ENCODE data around the gene DMTF1.
"Not testable (repeated sequence)": the region's sequence is repeated elsewhere in the genome, so short reads cannot be mapped to it uniquely, and the experiment has no call there.

The DMTF1 gene

DNA sequence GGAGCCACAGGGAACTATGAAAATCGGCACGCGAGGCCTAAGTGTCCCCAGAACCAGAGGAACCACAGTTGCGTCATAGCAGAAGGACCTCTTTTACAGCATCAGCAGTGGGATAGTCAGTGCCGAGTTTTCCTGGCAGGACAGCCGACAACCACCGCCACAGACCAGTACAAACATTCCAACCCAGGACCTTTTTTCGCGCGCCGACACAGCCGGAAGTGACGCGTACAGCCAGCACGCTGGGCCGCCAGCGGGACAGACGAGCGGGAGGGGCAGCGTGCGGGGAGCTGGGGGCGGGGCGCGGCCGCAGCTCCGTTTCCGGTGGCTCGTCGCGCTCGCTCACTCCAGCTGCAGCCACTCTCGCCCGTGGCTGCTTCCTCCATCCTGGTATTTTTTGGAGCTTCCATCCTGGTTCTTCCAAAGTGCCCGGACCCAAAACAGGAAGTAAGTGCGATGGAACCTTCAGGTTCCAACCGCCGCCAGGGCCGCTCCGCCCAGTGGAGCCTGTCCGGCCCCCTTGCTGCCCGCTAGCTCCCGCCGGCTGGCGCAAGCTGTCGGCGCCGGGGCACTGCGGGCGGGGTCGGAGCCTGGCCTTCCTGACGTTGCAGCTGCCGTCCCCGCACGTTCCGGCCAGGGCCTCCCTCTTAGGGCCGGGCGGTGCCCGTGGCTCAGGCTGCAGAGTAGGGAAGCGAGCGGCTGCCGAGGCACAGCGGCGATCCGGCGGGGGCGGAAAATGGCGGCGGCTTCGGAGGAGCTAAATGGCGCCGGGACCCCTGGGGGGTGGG is at the start of gene DMTF1:
TSS of gene DMTF1 (plus strand) at position 342 of the 785 bp plus-strand sequence. CDS start 12,489 bp downstream, outside the sequence.
- DNase-seq (ENCODE audit: low read depth in 2 of 3, low spot score in 2 of 3) = peak; percentile 71 to 78 (median 77)

- DNase-seq (ENCODE audit: low read depth in 2 of 3, low spot score in 2 of 3) = no peak
Observed at GRCh38 chr7:87105401-87105800, 46.9 kb upstream of the DMTF1 start.

GRCh38 chr7:87106974-87107612 is 45.2 kb upstream of the DMTF1 start:
- DNase-seq (ENCODE audit: low read depth in 2 of 3, low spot score in 2 of 3) = no peak

DNA sequence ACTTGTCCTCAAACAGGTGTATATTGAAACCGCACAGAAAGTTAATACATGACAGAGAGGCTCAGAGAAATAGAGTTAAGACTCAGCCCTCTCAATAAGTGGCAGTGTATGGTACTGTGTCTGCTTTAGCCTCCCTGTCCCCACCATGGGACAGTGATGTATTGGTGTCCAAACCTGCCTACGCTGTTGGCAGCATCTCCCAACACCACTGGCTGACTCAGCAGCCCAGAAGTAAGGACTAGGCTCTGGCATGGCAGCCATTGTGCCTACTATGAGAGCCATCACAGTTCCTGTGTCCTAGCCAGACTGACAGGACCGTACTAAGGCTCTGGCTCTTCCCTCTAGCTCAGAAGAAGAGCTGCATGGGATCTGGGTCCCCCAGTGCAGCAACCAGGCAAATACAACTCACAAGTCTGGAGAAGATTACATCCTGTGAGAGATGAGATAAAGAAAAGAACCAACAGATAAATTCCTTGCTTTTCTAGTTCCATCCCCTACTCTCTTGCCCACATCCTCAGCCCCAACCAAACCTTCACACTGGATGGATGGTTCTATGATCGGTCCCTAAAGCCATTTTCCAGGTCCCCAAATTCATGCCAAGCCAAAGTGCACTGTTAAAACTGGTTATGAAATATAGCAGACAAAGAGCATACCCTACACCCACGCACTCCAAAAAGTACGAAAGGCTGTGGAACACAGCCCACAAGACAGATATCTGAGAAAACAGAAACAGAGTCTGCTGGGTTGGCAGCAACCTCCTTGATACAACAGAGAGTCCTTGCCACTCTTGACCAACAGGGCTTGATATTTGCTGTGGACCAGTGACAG is 44.1 kb upstream of the DMTF1 start:
- no peak for DNase-seq (ENCODE audit: low read depth in 2 of 3, low spot score in 2 of 3)

GRCh38 chr7:87110778-87111177 is 41.5 kb upstream of the DMTF1 start:
- DNase-seq (ENCODE audit: low read depth in 2 of 3, low spot score in 2 of 3) = no peak

GRCh38 chr7:87111877-87112276 is 40.4 kb upstream of the DMTF1 start:
- DNase-seq (ENCODE audit: low read depth in 2 of 3, low spot score in 2 of 3) = no peak

DNA sequence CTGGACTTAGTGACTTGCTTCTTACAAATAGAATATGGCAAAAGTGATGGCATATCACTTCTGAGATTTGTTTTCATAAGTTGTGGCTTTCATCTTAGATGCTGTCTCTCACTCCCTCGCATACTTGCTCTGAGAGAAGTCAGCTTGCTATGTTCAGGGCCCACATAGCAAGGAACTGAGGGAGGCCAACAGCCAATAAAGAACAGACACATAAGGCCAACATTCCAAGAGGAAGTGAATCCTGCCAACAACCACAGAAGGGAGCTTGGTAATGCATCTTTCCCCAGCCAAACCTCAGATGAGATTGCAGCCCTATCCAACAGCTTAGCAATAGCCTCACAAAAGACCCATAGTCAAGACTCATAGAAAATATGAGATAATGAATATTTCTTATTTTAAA is 39.2 kb upstream of the DMTF1 start:
- no peak for DNase-seq (ENCODE audit: low read depth in 2 of 3, low spot score in 2 of 3)

GRCh38 chr7:87113904-87114303 is 38.3 kb upstream of the DMTF1 start:
- not testable (repeated sequence) for DNase-seq (ENCODE audit: low read depth in 2 of 3, low spot score in 2 of 3)

DNA sequence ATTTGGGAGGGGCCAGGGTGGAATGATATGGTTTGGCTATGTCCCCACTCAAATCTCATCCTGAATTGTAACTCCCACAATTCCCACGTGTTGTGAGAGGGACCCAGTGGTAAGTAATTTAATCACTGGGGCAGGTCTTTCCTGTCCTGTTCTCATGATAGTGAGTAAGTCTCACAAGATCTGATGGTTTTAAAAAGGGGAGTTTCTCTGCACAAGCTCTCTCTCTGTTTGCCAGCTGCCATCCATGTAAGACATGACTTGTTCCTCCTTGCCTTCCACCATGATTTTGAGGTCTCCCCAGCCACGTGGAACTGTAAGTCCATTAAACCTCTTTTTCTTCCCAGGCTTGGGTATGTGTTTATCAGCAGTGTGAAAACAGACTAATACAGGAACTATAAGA is 36.5 kb upstream of the DMTF1 start:
- not testable (repeated sequence) for DNase-seq (ENCODE audit: low read depth in 2 of 3, low spot score in 2 of 3)

GRCh38 chr7:87116315-87116714 is 35.9 kb upstream of the DMTF1 start:
- DNase-seq (ENCODE audit: low read depth in 2 of 3, low spot score in 2 of 3) = no peak

- DNase-seq (ENCODE audit: low read depth in 2 of 3, low spot score in 2 of 3) = no peak
Observed at GRCh38 chr7:87119581-87119980, 32.7 kb upstream of the DMTF1 start.

DNA sequence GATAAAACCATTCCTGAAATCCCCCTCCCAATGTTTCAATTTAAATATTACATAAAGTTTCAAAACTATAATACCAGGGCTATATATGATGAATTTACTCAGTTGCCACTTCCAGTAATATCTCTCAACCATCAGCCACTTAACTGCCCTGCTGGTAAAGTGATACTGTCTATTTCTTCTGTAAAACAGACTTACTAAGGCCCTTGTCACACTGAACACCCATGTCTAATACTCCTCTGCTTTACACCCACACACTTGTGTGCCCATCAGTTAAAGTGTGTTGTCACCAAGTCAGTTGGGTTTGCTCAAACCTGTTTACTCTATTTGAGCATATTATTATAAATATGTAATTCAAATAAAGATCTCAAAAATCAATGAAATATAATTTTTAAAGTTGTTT is 29.1 kb upstream of the DMTF1 start:
- DNase-seq (ENCODE audit: low read depth in 2 of 3, low spot score in 2 of 3) = no peak

DNA sequence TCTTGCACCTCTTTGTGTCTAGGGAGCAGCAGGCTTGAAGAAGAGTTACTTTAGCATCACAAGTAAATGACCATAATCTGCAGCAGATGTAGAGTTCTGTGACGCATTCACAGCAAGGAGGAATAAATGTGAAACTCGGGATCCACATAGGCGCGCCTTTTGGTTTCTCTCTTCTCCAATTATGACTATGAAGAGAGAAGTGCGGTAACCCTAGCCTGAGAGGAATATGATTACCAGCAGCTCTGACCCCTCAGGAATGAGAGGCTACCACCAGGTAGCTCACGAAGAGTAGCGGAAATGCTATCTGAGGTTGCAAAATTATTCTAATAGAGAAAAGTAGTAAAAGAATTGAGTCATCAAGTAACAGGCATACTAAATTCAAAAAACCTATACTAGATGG is 25.2 kb upstream of the DMTF1 start:
- no peak for DNase-seq (ENCODE audit: low read depth in 2 of 3, low spot score in 2 of 3)

DNA sequence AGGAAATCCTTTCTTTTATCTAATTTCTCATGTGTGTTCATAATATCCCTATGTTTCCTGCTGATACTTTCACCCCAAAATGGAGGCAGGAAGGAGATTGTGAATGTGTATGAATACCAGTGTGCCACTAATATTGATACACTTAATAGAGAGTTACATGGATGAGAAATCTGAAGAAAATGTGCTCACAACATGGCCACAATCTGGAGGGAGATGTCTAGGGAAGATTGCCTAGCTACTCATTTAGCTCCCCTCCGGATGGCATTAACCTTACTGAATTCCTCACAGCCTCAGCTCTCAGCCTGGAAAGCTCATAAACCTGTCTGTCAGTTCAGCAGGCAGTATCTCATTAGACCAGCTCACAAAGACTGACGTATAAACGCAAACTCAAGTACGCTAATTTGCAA is 23.4 kb upstream of the DMTF1 start:
- DNase-seq (ENCODE audit: low read depth in 2 of 3, low spot score in 2 of 3) = no peak

DNA sequence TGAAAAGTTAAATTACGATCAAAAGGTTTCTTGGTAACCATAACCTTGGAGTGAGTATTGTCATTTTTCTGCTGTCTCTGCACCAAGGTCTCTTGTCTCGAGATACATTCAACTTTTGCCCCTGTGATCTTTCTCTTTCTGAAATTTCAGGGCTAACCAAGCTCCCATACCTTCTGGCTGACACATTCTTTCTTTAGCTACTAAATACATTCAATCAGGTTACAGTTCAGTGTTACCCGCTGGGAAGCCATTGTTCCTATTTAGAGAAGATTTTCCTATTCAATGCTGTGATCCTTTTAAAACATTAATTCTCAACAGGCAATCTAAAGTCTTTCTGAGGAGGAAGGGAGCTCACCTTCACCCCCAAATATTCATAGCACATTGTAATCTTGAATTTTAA is 22.9 kb upstream of the DMTF1 start:
- DNase-seq (ENCODE audit: low read depth in 2 of 3, low spot score in 2 of 3) = no peak

GRCh38 chr7:87129848-87130247 is 22.4 kb upstream of the DMTF1 start:
- DNase-seq (ENCODE audit: low read depth in 2 of 3, low spot score in 2 of 3) = no peak

GRCh38 chr7:87131771-87132170 is 20.5 kb upstream of the DMTF1 start:
- DNase-seq (ENCODE audit: low read depth in 2 of 3, low spot score in 2 of 3) = no peak

GRCh38 chr7:87137271-87137670 is 15.0 kb upstream of the DMTF1 start:
- no peak for DNase-seq (ENCODE audit: low read depth in 2 of 3, low spot score in 2 of 3)

DNA sequence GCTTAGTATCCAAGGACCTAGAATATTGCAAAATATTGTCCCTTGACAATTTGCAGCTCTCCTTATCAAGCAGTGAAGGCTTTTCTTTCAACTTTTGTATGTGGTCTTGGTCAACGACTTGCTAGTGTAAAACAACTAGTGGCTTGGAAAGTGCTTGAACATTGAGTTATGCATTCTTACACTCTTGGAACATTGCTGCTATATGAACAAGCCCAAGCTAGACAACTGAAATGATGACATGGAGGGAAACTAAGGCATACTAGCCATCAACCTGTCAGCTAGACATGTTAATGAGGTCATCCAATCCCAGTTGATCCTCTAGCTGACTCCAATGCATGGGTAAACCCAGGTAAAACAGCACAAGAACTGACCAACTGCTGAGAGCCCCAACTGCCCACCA is 12.7 kb upstream of the DMTF1 start:
- no peak for DNase-seq (ENCODE audit: low read depth in 2 of 3, low spot score in 2 of 3)

- no peak for DNase-seq (ENCODE audit: low read depth in 2 of 3, low spot score in 2 of 3)
Observed at GRCh38 chr7:87140271-87140748, 11.9 kb upstream of the DMTF1 start.

GRCh38 chr7:87144173-87144657 is 8.0 kb upstream of the DMTF1 start:
- no peak for DNase-seq (ENCODE audit: low read depth in 2 of 3, low spot score in 2 of 3)

Measured in activated CD8-positive, alpha-beta memory T cell treated with anti-CD3 and anti-CD28 coated beads for 48 hours (primary cell).